CD4-positive, CD25-positive, alpha-beta regulatory T cell (primary cell): ENCODE results near the gene MGAT5. TPM values are rescaled to one million over a fixed set of nuclear protein-coding genes. Genes with fewer than 3 reads are reported as not detected.

ENCODE experiments used
- ATAC-seq, 2 donors: fragments of 150-1000 bp; cut with Tn5 transposase; one replicate each; pipeline ENCODE4 v1.10.0; 2021; ENCODE audit warnings: low read depth in 2 of 2, moderate number of reproducible peaks in 2 of 2, moderate library complexity in 1 of 2
- DNase-seq, 3 donors: peaks; one replicate each; pipeline versions ENCODE4 v3.0.0 to v3.0.0-alpha.2; 2012 to 2022; ENCODE audit warnings: mixed read lengths in 1 of 3
- H3K27ac ChIP-seq: one replicate; pipeline ENCODE4 v1.7.0; 2013; ENCODE audit warnings: mild to moderate bottlenecking, low read length; ENCODE audit not compliant: insufficient read depth, poor library complexity, severe bottlenecking
- H3K27me3 ChIP-seq: one replicate; pipeline ENCODE4 v1.7.0; 2013; ENCODE audit warnings: low read length; ENCODE audit not compliant: control insufficient read depth, insufficient read depth
- H3K36me3 ChIP-seq: one replicate; pipeline ENCODE4 v1.7.0; 2013; ENCODE audit warnings: mild to moderate bottlenecking, low read length, moderate library complexity; ENCODE audit not compliant: control insufficient read depth, insufficient read depth
- H3K4me1 ChIP-seq: 2 replicates; pipeline ENCODE4 v1.7.0; 2013; ENCODE audit warnings: mild to moderate bottlenecking, low read length; ENCODE audit not compliant: insufficient read depth, control insufficient read depth, poor library complexity, severe bottlenecking
- H3K4me3 ChIP-seq: one replicate; pipeline ENCODE4 v1.7.0; 2013; ENCODE audit warnings: low read depth, mild to moderate bottlenecking, low read length, moderate library complexity
- H3K9me3 ChIP-seq, 2 experiments: 1 replicate in 1 of 2; 2 replicates in 1 of 2; pipeline ENCODE4 v1.7.0; 2013; ENCODE audit warnings: low read length in 2 of 2, mild to moderate bottlenecking in 1 of 2, moderate library complexity in 1 of 2; ENCODE audit not compliant: control insufficient read depth in 2 of 2
- H3K27ac Mint-ChIP-seq, 3 donors: one replicate each; pipeline ENCODE4 v1.8.0; 2020 to 2022; ENCODE audit warnings: mild to moderate bottlenecking in 3 of 3, mixed read lengths in 3 of 3, moderate library complexity in 2 of 3
- H3K27me3 Mint-ChIP-seq: one replicate; pipeline ENCODE4 v1.8.0; 2022; ENCODE audit warnings: mild to moderate bottlenecking, mixed read lengths
- H3K36me3 Mint-ChIP-seq: one replicate; pipeline ENCODE4 v1.8.0; 2020; ENCODE audit warnings: mixed read lengths
- H3K4me1 Mint-ChIP-seq, 4 donors: one replicate each; pipeline ENCODE4 v1.8.0; 2020 to 2022; ENCODE audit warnings: mixed read lengths in 4 of 4, mild to moderate bottlenecking in 1 of 4
- H3K4me3 Mint-ChIP-seq, 4 donors: one replicate each; pipeline ENCODE4 v1.8.0; 2020 to 2022; ENCODE audit warnings: mild to moderate bottlenecking in 4 of 4, mixed read lengths in 4 of 4, moderate library complexity in 3 of 4
- H3K9me3 Mint-ChIP-seq, 7 donors: one replicate each; pipeline ENCODE4 v1.8.0; 2020 to 2022; ENCODE audit warnings: mixed read lengths in 7 of 7, mild to moderate bottlenecking in 3 of 7, moderate library complexity in 2 of 7
- polyA plus RNA-seq, 4 donors: library from polyadenylated mRNA; unstranded; fragments of 300-500 nt; fragmentation: Illumina TruSeq; gene quantifications; one replicate each; pipeline ENCODE4 v1.2.3, GENCODE V29; 2021
- total RNA-seq: library from RNA; stranded (reverse); gene quantifications from one replicate; pipeline ENCODE4 v1.2.3, GENCODE V29; 2022

The MGAT5 gene
- total and polyA plus RNA-seq, 5 donors from 2014 or later, result 3.6 to 68.8 (median 6.9) TPM

GRCh38 chr2:134351899-134352298 lies 98.0 kb downstream of the MGAT5 start:
- Mint-ChIP-seq H3K4me3 (no peak overlapping the region), H3K9me3 (no peaks in the 10 kb centered on the region), H3K27me3 (peaks cover 5% of the 10 kb centered on the region), H3K27ac (no peak overlapping the region), H3K4me1 (peaks cover 0 to 10% (median 1%) of the 10 kb centered on the region in 4 donors), H3K36me3 (peaks cover 57% of the 10 kb centered on the region)
- H3K9me3 ChIP-seq, result no peaks in the 10 kb centered on the region
- H3K27ac ChIP-seq, result no peak overlapping the region
- DNase-seq (no peak), ATAC-seq (no peak)
- no peak overlapping the region for H3K4me3 ChIP-seq
- no peaks in the 10 kb centered on the region for H3K4me1 ChIP-seq
- peaks cover 57% of the 10 kb centered on the region for H3K36me3 ChIP-seq
- H3K27me3 ChIP-seq, result no peaks in the 10 kb centered on the region

- peaks cover 5% of the 10 kb centered on the region for H3K27me3 Mint-ChIP-seq
- Histone ChIP-seq H3K4me3 (no peak overlapping the region), H3K27me3 (no peaks in the 10 kb centered on the region), H3K27ac (no peak overlapping the region), H3K36me3 (peaks cover 54% of the 10 kb centered on the region), H3K9me3 (no peaks in the 10 kb centered on the region), H3K4me1 (no peaks in the 10 kb centered on the region)
- peaks cover 64% of the 10 kb centered on the region for H3K36me3 Mint-ChIP-seq
- peaks cover 0 to 12% (median 1%) of the 10 kb centered on the region in 4 donors for H3K4me1 Mint-ChIP-seq
- no peak overlapping the region for H3K4me3 Mint-ChIP-seq
- H3K27ac Mint-ChIP-seq, result no peak overlapping the region
- ATAC-seq (no peak), DNase-seq (no peak)
- H3K9me3 Mint-ChIP-seq, result no peaks in the 10 kb centered on the region
These were observed 99.0 kb downstream of the MGAT5 start for GRCh38 chr2:134352844-134353243.

- Histone ChIP-seq H3K9me3 (no peaks in the 10 kb centered on the region), H3K36me3 (peaks cover 53% of the 10 kb centered on the region), H3K27me3 (no peaks in the 10 kb centered on the region), H3K4me1 (no peaks in the 10 kb centered on the region), H3K4me3 (no peak overlapping the region), H3K27ac (no peak overlapping the region)
- H3K36me3 Mint-ChIP-seq, result peaks cover 61% of the 10 kb centered on the region
- no peak overlapping the region for H3K4me3 Mint-ChIP-seq
- DNase-seq (no peak), ATAC-seq (no peak)
- H3K9me3 Mint-ChIP-seq, result no peaks in the 10 kb centered on the region
- H3K27me3 Mint-ChIP-seq, result peaks cover 5% of the 10 kb centered on the region
- no peak overlapping the region for H3K27ac Mint-ChIP-seq
- peaks cover 0 to 7% (median 1%) of the 10 kb centered on the region in 4 donors for H3K4me1 Mint-ChIP-seq
These were observed 100.7 kb downstream of the MGAT5 start for GRCh38 chr2:134354611-134355010.

- no peaks in the 10 kb centered on the region for H3K9me3 Mint-ChIP-seq
- ATAC-seq, result no peak
- H3K36me3 Mint-ChIP-seq, result peaks cover 63% of the 10 kb centered on the region
- no peak for DNase-seq
- no peaks in the 10 kb centered on the region for H3K9me3 ChIP-seq
- no peak overlapping the region for H3K27ac ChIP-seq
- H3K27me3 Mint-ChIP-seq, result peaks cover 5% of the 10 kb centered on the region
- no peak overlapping the region for H3K4me3 Mint-ChIP-seq
- H3K27me3 ChIP-seq, result no peaks in the 10 kb centered on the region
- H3K27ac Mint-ChIP-seq, result no peak overlapping the region
- H3K4me1 Mint-ChIP-seq, result peaks cover 0 to 4% (median under 1%) of the 10 kb centered on the region in 4 donors
- no peak overlapping the region for H3K4me3 ChIP-seq
- H3K36me3 ChIP-seq, result peaks cover 50% of the 10 kb centered on the region
- no peaks in the 10 kb centered on the region for H3K4me1 ChIP-seq
These were observed 103.9 kb downstream of the MGAT5 start for GRCh38 chr2:134357814-134358213.

- H3K4me3 Mint-ChIP-seq, result no peak overlapping the region
- H3K27ac Mint-ChIP-seq, result no peak overlapping the region
- H3K36me3 Mint-ChIP-seq, result peaks cover 66% of the 10 kb centered on the region
- H3K27ac ChIP-seq, result no peak overlapping the region
- no peaks in the 10 kb centered on the region for H3K4me1 ChIP-seq
- H3K9me3 Mint-ChIP-seq, result no peaks in the 10 kb centered on the region
- no peak overlapping the region for H3K4me3 ChIP-seq
- ATAC-seq (no peak), DNase-seq (no peak)
- no peaks in the 10 kb centered on the region for H3K9me3 ChIP-seq
- H3K4me1 Mint-ChIP-seq, result peaks cover 0 to 4% (median 2%) of the 10 kb centered on the region in 4 donors
- H3K27me3 Mint-ChIP-seq, result no peaks in the 10 kb centered on the region
- no peaks in the 10 kb centered on the region for H3K27me3 ChIP-seq
- peaks cover 46% of the 10 kb centered on the region for H3K36me3 ChIP-seq
These were observed 105.7 kb downstream of the MGAT5 start for GRCh38 chr2:134359367-134360081.

- Mint-ChIP-seq H3K27me3 (no peaks in the 10 kb centered on the region), H3K4me3 (no peak overlapping the region), H3K9me3 (no peaks in the 10 kb centered on the region), H3K4me1 (peaks cover 3 to 11% (median 6%) of the 10 kb centered on the region in 4 donors), H3K36me3 (peaks cover 66% of the 10 kb centered on the region), H3K27ac (no peak overlapping the region)
- no peaks in the 10 kb centered on the region for H3K9me3 ChIP-seq
- DNase-seq, result no peak
- H3K27me3 ChIP-seq, result no peaks in the 10 kb centered on the region
- H3K4me3 ChIP-seq, result no peak overlapping the region
- no peak overlapping the region for H3K27ac ChIP-seq
- H3K36me3 ChIP-seq, result peaks cover 47% of the 10 kb centered on the region
- no peaks in the 10 kb centered on the region for H3K4me1 ChIP-seq
- ATAC-seq, result no peak
These were observed 107.0 kb downstream of the MGAT5 start for GRCh38 chr2:134360745-134361487.

GRCh38 chr2:134361648-134362047 lies 107.8 kb downstream of the MGAT5 start:
- H3K27ac Mint-ChIP-seq, result no peak overlapping the region

More at GRCh38 chr2:134361648-134362047, 107.8 kb downstream of the MGAT5 start:
- Mint-ChIP-seq H3K27me3 (no peaks in the 10 kb centered on the region), H3K36me3 (peaks cover 61% of the 10 kb centered on the region), H3K4me1 (peaks cover 4 to 16% (median 7%) of the 10 kb centered on the region in 4 donors), H3K9me3 (no peaks in the 10 kb centered on the region), H3K4me3 (no peak overlapping the region)
- Histone ChIP-seq H3K4me1 (no peaks in the 10 kb centered on the region), H3K27ac (no peak overlapping the region), H3K27me3 (no peaks in the 10 kb centered on the region), H3K4me3 (no peak overlapping the region), H3K9me3 (no peaks in the 10 kb centered on the region), H3K36me3 (peaks cover 46% of the 10 kb centered on the region)
- no peak for DNase-seq
- no peak for ATAC-seq
